Measurements from ENCODE around the gene MARVELD2. TPM values are rescaled to one million over a fixed set of nuclear protein-coding genes. Genes with fewer than 3 reads are reported as not detected.

The MARVELD2 gene
- total and polyA plus RNA-seq, 2 of the 13 experiments (the other 11 are each of a cell fraction or from before 2014, with no cell fraction given) = 11.1 to 15.4 TPM

GRCh38 chr5:69414885-69415583 is at the start of gene MARVELD2 (continued):
- TF ChIP-seq RFXAP (CRISPR knock-in tag; IDR thresholded peaks at IDR 0.05; ENCODE audit: borderline replicate concordance) = peak; percentile 63; the same call in 1 of the 2 replicates
- TF ChIP-seq KAT8 (CRISPR knock-in tag; IDR thresholded peaks at IDR 0.05) = peak; percentile 82
- no peak for TF ChIP-seq ZNF543 (CRISPR knock-in tag; IDR thresholded peaks at IDR 0.05)
- no peak for TF ChIP-seq KLF9 (CRISPR knock-in tag; IDR thresholded peaks at IDR 0.05; ENCODE audit: low read depth)
- no peak for TF ChIP-seq ZNF615 (CRISPR knock-in tag; IDR thresholded peaks at IDR 0.05; ENCODE audit: borderline replicate concordance)
- TF ChIP-seq SMYD3 (CRISPR knock-in tag; IDR thresholded peaks at IDR 0.05) = 0 out of 2 replicates have a peak, but pooled peaks have one; percentile 16
- TF ChIP-seq, protein P1, sequence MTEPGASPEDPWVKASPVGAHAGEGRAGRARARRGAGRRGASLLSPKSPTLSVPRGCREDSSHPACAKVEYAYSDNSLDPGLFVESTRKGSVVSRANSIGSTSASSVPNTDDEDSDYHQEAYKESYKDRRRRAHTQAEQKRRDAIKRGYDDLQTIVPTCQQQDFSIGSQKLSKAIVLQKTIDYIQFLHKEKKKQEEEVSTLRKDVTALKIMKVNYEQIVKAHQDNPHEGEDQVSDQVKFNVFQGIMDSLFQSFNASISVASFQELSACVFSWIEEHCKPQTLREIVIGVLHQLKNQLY (CRISPR knock-in tag; IDR thresholded peaks at IDR 0.05) = no peak
- TF ChIP-seq ZKSCAN5 (CRISPR knock-in tag; IDR thresholded peaks at IDR 0.05) = no peak
- TF ChIP-seq, protein P2, sequence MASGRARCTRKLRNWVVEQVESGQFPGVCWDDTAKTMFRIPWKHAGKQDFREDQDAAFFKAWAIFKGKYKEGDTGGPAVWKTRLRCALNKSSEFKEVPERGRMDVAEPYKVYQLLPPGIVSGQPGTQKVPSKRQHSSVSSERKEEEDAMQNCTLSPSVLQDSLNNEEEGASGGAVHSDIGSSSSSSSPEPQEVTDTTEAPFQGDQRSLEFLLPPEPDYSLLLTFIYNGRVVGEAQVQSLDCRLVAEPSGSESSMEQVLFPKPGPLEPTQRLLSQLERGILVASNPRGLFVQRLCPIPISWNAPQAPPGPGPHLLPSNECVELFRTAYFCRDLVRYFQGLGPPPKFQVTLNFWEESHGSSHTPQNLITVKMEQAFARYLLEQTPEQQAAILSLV (CRISPR knock-in tag; IDR thresholded peaks at IDR 0.05; ENCODE audit: borderline replicate concordance) = peak; percentile 69; the same call in 1 of the 2 replicates
- TF ChIP-seq TIGD3 (CRISPR knock-in tag; IDR thresholded peaks at IDR 0.05; ENCODE audit: borderline replicate concordance) = no peak
- no peak for TF ChIP-seq RBM22 (optimal IDR thresholded peaks at IDR 0.05; ENCODE audit: low read length)
- TF ChIP-seq ZNF326 (CRISPR knock-in tag; IDR thresholded peaks at IDR 0.05; ENCODE audit: borderline replicate concordance) = no peak
- no peak for TF ChIP-seq ZNF691 (CRISPR knock-in tag; IDR thresholded peaks at IDR 0.05; ENCODE audit: borderline replicate concordance, low read depth)
- TF ChIP-seq EP300 (IDR thresholded peaks at IDR 0.05; ENCODE audit: low read depth in 2 of 2, low read length in 2 of 2) = 0 out of 4 replicates have a peak, but pooled peaks of 1 of the 2 experiments have one; percentile 9
- TF ChIP-seq EP300 (CRISPR knock-in tag; IDR thresholded peaks at IDR 0.05; ENCODE audit: borderline replicate concordance) = no peak; the same call in 1 of the 2 replicates
- TF ChIP-seq, protein P3, sequence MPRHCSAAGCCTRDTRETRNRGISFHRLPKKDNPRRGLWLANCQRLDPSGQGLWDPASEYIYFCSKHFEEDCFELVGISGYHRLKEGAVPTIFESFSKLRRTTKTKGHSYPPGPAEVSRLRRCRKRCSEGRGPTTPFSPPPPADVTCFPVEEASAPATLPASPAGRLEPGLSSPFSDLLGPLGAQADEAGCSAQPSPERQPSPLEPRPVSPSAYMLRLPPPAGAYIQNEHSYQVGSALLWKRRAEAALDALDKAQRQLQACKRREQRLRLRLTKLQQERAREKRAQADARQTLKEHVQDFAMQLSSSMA (CRISPR knock-in tag; IDR thresholded peaks at IDR 0.05) = peak; percentile 93
- TF ChIP-seq SMC3 (IDR thresholded peaks at IDR 0.05; ENCODE audit: low read length) = peak; percentile 64; the same call in 1 of the 2 replicates
- no peak for TF ChIP-seq REXO4 (CRISPR knock-in tag; IDR thresholded peaks at IDR 0.05; ENCODE audit: borderline replicate concordance)
- no peak for TF ChIP-seq SMAD9 (CRISPR knock-in tag; IDR thresholded peaks at IDR 0.05)
- peak; percentile 89 for TF ChIP-seq MXD4 (CRISPR knock-in tag; IDR thresholded peaks at IDR 0.05)
- no peak for TF ChIP-seq PTBP1 (IDR thresholded peaks at IDR 0.05; ENCODE audit: low read depth, low read length, poor library complexity, severe bottlenecking)
- no peak for TF ChIP-seq ELF1 (CRISPR knock-in tag; IDR thresholded peaks at IDR 0.05)
- peak; percentile 53 for TF ChIP-seq IRF2 (CRISPR knock-in tag; IDR thresholded peaks at IDR 0.05)
- TF ChIP-seq U2AF1 (optimal IDR thresholded peaks at IDR 0.05; ENCODE audit: low read depth, low read length) = peak; percentile 61
- TF ChIP-seq HMGA1 (CRISPR knock-in tag; conservative IDR thresholded peaks at IDR 0.05) = no peak
- TF ChIP-seq ZNF44 (CRISPR knock-in tag; IDR thresholded peaks at IDR 0.05) = no peak
- TF ChIP-seq GATA4 (IDR thresholded peaks at IDR 0.05; ENCODE audit: borderline replicate concordance, low read depth) = no peak

Data from HepG2 (cell line).